ENCODE results near the gene MRFAP1. TPM values are rescaled to one million over a fixed set of nuclear protein-coding genes. Genes with fewer than 3 reads are reported as not detected.

MRFAP1 gene
- total and polyA plus RNA-seq, 10 of the 15 experiments (the other 5 are each of a cell fraction or from before 2014, with no cell fraction given): 18.7 to 105 (median 80.8) TPM

GRCh38 chr4:6658209-6658595 is 17.7 kb downstream of the MRFAP1 start:
- FAIRE-seq: no peak
- no peaks in the 10 kb centered on the region for H3K36me3 ChIP-seq (ENCODE audit: control insufficient read depth in 2 of 2, insufficient read depth in 2 of 2, low read length in 1 of 2)
- in situ Hi-C loops (cut with MboI) (no loop called here), intact Hi-C loops (cut with micrococcal nuclease; ENCODE audit: unreplicated experiment) (no loop called here)
- no peaks in the 10 kb centered on the region for H3K79me2 ChIP-seq (ENCODE audit: control insufficient read depth, insufficient read depth, low read length)
- ChIA-PET CTCF (no interaction called here), SMC1A (ENCODE audit: uncharacterized antibody, unreplicated experiment) (no interaction called here), POLR2A (no interaction called here), RAD21 (ENCODE audit: unreplicated experiment) (interaction anchor here (0.9 kb wide), 1 partner anchor 51 kb away, joined by 3 read pairs; the partner anchor contains the start of gene MRFAP1L1)
- ATAC-seq: no peak
- H3K4me3 ChIP-seq: no peak overlapping the region
- no peak overlapping the region for H3K27ac ChIP-seq (ENCODE audit: control insufficient read depth, insufficient read depth)
- H3K9ac ChIP-seq (ENCODE audit: control insufficient read depth, insufficient read depth, low read length): no peak overlapping the region
- no peaks in the 10 kb centered on the region for H4K20me1 ChIP-seq (ENCODE audit: control insufficient read depth, insufficient read depth)
- no peaks in the 10 kb centered on the region for H3K4me1 ChIP-seq (ENCODE audit: control insufficient read depth, insufficient read depth, low read length)
- H3K9me3 ChIP-seq (replicated peaks; ENCODE audit: control insufficient read depth, insufficient read depth, low read length): no peaks in the 10 kb centered on the region
- no peak overlapping the region for H2AFZ ChIP-seq (ENCODE audit: control insufficient read depth, low read depth, low read length)
- 72% methylated on average over 7 of the region's 7 CpGs for WGBS (ENCODE audit: insufficient coverage, insufficient replicate concordance, low lambda C conversion rate, missing lambda C conversion rate)
- BruUV-seq (replicated peaks): no TSS peak
- DNase-seq (ENCODE audit: low read depth, low spot score): no peak
- H3K4me2 ChIP-seq (ENCODE audit: control insufficient read depth, insufficient read depth): peak overlapping the region; percentile 64; the same call in 1 of the 2 replicates
- H3K27me3 ChIP-seq (replicated peaks in 1 of 2; ENCODE audit: control insufficient read depth in 2 of 2, insufficient read depth in 2 of 2, low read length in 1 of 2): peaks cover 8 to 11% of the 10 kb centered on the region in 2 experiments
- TF ChIP-seq ZNF592 (IDR thresholded peaks at IDR 0.05): no peak
- TF ChIP-seq BCL11A (IDR thresholded peaks at IDR 0.05; ENCODE audit: low read depth, low read length): no peak
- no peak for TF ChIP-seq MEF2B (IDR thresholded peaks at IDR 0.05; ENCODE audit: partially characterized antibody, poor library complexity, severe bottlenecking)
- TF ChIP-seq BCL3 (IDR thresholded peaks at IDR 0.05; ENCODE audit: borderline replicate concordance, insufficient read depth, low read depth, low read length, poor library complexity, severe bottlenecking): no peak
- TF ChIP-seq RBBP5 (conservative IDR thresholded peaks at IDR 0.05): no peak
- TF ChIP-seq FOXK2 (IDR thresholded peaks at IDR 0.05): no peak
- TF ChIP-seq NFYA (IDR thresholded peaks at IDR 0.05; ENCODE audit: borderline replicate concordance, low read depth, low read length): no peak
- no peak for TF ChIP-seq ESRRA (IDR thresholded peaks at IDR 0.05; ENCODE audit: low read length)
- TF ChIP-seq RAD21 (IDR thresholded peaks at IDR 0.05; ENCODE audit: insufficient read depth, low read depth, low read length): no peak
- no peak for TF ChIP-seq GATAD2B (conservative IDR thresholded peaks at IDR 0.05; ENCODE audit: low read depth)
- TF ChIP-seq BACH1 (IDR thresholded peaks at IDR 0.05; ENCODE audit: borderline replicate concordance): no peak
- no peak for TF ChIP-seq SMAD1 (IDR thresholded peaks at IDR 0.05; ENCODE audit: low read depth, partially characterized antibody)
- no peak for TF ChIP-seq IRF5 (IDR thresholded peaks at IDR 0.05; ENCODE audit: borderline replicate concordance)
- no peak for TF ChIP-seq ZBTB33 (IDR thresholded peaks at IDR 0.05)

Measured in GM12878 (cell line).